Psoas muscle (tissue), 8 donors: Measurements from ENCODE around the gene TMEM273. TPM values are rescaled to one million over a fixed set of nuclear protein-coding genes. Genes with fewer than 3 reads are reported as not detected.

Experiments
- ATAC-seq, 4 donors: fragments of 200-7000 bp; cut with Tn5 transposase; one replicate each; pipeline ENCODE4 v1.9.1; 2020; ENCODE audit warnings: moderate library complexity in 3 of 4, mild to moderate bottlenecking in 2 of 4
- DNase-seq, 2 donors: peaks; one replicate each; pipeline ENCODE4 v3.0.0-alpha.2; 2020
- H3K27ac ChIP-seq: fragments of 200-600 bp; one replicate; pipeline ENCODE4 v1.8.0; 2022
- H3K27me3 ChIP-seq, 3 donors: fragments of 200-600 bp in 1 of 3; one replicate each; pipeline versions ENCODE4 v1.6.1 to v1.8.0; 2013 to 2022; ENCODE audit warnings: low read length in 2 of 3, mild to moderate bottlenecking in 2 of 3, moderate library complexity in 1 of 3; ENCODE audit not compliant: insufficient read depth in 3 of 3
- H3K36me3 ChIP-seq, 2 donors: fragments of 200-600 bp in 1 of 2; one replicate each; pipeline versions ENCODE4 v1.6.1 to v1.8.0; 2013 to 2022; ENCODE audit warnings: low read depth in 1 of 2, mild to moderate bottlenecking in 1 of 2, moderate library complexity in 1 of 2; ENCODE audit not compliant: insufficient read depth in 1 of 2
- H3K4me1 ChIP-seq: fragments of 200-600 bp; one replicate; pipeline ENCODE4 v1.8.0; 2022
- H3K4me3 ChIP-seq: fragments of 200-600 bp; one replicate; pipeline ENCODE4 v1.8.0; 2022; ENCODE audit warnings: mild to moderate bottlenecking
- H3K9me3 ChIP-seq: fragments of 200-600 bp; one replicate; pipeline ENCODE4 v1.8.0; 2022
- WGBS, 3 donors: extraction: QIAGEN DNeasy Blood & Tissue Kit; methylation state at CpG; one replicate each; pipeline versions ENCODE4 v1.1.6 to v1.1.7; 2013; 5-methylcytosine and 5-hydroxymethylcytosine counted together
- intact Hi-C, 2 donors: fragments of 100-400 bp; cut with DNase I; formaldehyde crosslinking; loops; one replicate each; pipeline versions ENCODE4 v1.11.0 to v1.14.2; 2022
- polyA plus RNA-seq, 3 donors: library from polyadenylated mRNA; stranded (reverse); fragments of 200-250 nt; gene quantifications; one replicate each; pipeline ENCODE4 v1.2.3, GENCODE V29; 2013
- total RNA-seq, 4 donors: library from RNA; stranded (reverse); fragmentation: NEBNext Ultra II Directional in 2 of 4; extraction: Animal tissue kit (Norgen Biotek cat#: 25700) in 2 of 4; gene quantifications; one replicate each; pipeline versions ENCODE4 v1.2.1 to v1.2.4, GENCODE V29; 2021 to 2023
- TF ChIP-seq, protein P1 (sequence below): fragments of 200-600 bp; IDR thresholded peaks from one replicate; pipeline ENCODE4 v1.8.0; 2022; ENCODE audit warnings: antibody characterized with exemption
- donor health status: healthy with polysubstance abuse.
- donor health status: DM: no; HTN: no; CAD: no; lungs with moderate emphysema.
- donor health status: Bipolar disorder and iron deficiency.
- donor health status: healthy.
- donor health status: DM: yes; HTN: yes; CAD: no.
- donor health status: DM: no; HTN: no; CAD: no.
- donor health status: DM: no; HTN: no; CAD: no.
- donor health status: DM: yes; HTN: yes; CAD: no.

The TMEM273 gene
- total and polyA plus RNA-seq, 7 donors: 3.5 to 12.0 (median 7.7) TPM

DNA sequence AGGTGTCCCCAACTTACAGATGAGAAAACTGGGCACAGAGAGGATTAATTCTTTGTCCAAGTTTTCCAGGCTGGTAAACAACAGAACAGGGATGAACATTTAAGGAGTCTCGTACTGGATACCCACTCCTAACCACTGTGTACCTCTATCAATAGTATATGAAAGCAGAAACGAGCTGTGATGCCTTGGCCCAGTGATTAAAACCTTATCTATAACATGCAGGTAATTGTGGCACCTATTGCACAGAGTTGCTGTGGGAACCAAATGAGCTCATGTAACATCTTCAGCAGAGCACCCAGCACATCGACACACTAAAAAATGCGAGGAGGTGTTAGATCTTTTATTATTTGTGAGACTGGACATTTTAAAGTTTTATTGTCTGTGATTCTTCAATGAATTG lies 1.6 kb downstream of the TMEM273 start:
- DNase-seq (no peak), ATAC-seq (no peak)
- H3K4me3 ChIP-seq: peak overlapping the region; percentile 56
- no peaks in the 10 kb centered on the region for H3K27me3 ChIP-seq
- H3K27ac ChIP-seq: no peak overlapping the region
- 86 to 94% (median 90%) methylated on average over 4 of the region's 4 CpGs for WGBS, 3 donors
- TF ChIP-seq, protein P1, sequence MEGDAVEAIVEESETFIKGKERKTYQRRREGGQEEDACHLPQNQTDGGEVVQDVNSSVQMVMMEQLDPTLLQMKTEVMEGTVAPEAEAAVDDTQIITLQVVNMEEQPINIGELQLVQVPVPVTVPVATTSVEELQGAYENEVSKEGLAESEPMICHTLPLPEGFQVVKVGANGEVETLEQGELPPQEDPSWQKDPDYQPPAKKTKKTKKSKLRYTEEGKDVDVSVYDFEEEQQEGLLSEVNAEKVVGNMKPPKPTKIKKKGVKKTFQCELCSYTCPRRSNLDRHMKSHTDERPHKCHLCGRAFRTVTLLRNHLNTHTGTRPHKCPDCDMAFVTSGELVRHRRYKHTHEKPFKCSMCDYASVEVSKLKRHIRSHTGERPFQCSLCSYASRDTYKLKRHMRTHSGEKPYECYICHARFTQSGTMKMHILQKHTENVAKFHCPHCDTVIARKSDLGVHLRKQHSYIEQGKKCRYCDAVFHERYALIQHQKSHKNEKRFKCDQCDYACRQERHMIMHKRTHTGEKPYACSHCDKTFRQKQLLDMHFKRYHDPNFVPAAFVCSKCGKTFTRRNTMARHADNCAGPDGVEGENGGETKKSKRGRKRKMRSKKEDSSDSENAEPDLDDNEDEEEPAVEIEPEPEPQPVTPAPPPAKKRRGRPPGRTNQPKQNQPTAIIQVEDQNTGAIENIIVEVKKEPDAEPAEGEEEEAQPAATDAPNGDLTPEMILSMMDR: no peak
- peaks cover 13% of the 10 kb centered on the region for H3K4me1 ChIP-seq
- no peaks in the 10 kb centered on the region for H3K36me3 ChIP-seq
- intact Hi-C loops: no loop called here
- no peaks in the 10 kb centered on the region for H3K9me3 ChIP-seq

DNA sequence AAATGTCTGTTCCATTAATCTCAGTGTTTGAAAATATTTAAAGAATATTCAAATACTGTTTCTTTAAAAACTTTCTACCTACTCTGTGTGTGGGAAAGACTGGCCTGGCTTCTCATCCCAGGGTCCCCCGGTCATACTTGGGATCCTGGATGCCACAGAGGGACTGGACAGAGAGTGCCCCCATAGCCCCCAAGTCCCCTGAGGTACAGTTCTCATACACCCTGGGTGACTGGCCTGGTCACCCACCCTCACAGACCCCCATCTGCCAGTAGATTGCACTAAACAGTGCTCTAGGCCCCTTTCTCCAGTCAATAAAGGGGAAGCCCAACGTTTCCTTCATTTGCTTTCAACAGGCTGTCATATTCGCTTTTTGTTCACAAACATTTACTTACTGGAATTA lies 3.0 kb downstream of the TMEM273 start:
- peaks cover 13% of the 10 kb centered on the region for H3K4me1 ChIP-seq
- H3K9me3 ChIP-seq: no peaks in the 10 kb centered on the region
- no peaks in the 10 kb centered on the region for H3K27me3 ChIP-seq
- 80 to 93% (median 85%) methylated on average over 3 of the region's 3 CpGs for WGBS, 3 donors
- ATAC-seq (no peak), DNase-seq (no peak)
- no peaks in the 10 kb centered on the region for H3K36me3 ChIP-seq
- no peak overlapping the region for H3K27ac ChIP-seq
- intact Hi-C loops: no loop called here
- TF ChIP-seq, protein P1: no peak
- H3K4me3 ChIP-seq: no peak overlapping the region

DNA sequence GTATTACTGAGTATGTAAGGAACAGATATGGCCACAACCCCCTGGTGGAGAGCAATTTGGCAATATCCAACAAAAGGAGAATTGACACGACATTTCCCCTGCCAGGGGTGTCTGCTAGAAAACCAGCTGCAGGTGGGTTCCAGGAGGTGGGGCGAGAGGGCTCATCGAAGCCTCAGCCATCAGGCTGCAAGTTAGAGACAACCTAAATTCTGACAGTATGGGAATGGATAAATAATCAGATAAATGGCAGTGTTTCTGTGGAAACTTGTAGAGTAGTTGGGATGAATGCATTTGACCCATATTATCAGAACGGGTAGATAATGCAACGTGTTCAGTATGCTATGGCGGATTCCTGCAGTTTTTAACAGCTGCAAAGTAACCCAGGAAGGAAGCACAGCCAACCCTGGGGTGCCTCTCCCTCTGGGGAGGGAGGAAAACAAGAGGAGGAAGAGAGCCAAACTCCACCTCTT lies 3.5 kb downstream of the TMEM273 start:
- ATAC-seq (no peak), DNase-seq (no peak)
- H3K27ac ChIP-seq: no peak overlapping the region
- no peaks in the 10 kb centered on the region for H3K27me3 ChIP-seq
- TF ChIP-seq, protein P1: no peak
- peaks cover 13% of the 10 kb centered on the region for H3K4me1 ChIP-seq
- intact Hi-C loops: no loop called here
- H3K4me3 ChIP-seq: no peak overlapping the region
- 52 to 60% (median 53%) methylated on average over 6 of the region's 6 CpGs for WGBS, 3 donors
- H3K9me3 ChIP-seq: no peaks in the 10 kb centered on the region
- no peaks in the 10 kb centered on the region for H3K36me3 ChIP-seq

DNA sequence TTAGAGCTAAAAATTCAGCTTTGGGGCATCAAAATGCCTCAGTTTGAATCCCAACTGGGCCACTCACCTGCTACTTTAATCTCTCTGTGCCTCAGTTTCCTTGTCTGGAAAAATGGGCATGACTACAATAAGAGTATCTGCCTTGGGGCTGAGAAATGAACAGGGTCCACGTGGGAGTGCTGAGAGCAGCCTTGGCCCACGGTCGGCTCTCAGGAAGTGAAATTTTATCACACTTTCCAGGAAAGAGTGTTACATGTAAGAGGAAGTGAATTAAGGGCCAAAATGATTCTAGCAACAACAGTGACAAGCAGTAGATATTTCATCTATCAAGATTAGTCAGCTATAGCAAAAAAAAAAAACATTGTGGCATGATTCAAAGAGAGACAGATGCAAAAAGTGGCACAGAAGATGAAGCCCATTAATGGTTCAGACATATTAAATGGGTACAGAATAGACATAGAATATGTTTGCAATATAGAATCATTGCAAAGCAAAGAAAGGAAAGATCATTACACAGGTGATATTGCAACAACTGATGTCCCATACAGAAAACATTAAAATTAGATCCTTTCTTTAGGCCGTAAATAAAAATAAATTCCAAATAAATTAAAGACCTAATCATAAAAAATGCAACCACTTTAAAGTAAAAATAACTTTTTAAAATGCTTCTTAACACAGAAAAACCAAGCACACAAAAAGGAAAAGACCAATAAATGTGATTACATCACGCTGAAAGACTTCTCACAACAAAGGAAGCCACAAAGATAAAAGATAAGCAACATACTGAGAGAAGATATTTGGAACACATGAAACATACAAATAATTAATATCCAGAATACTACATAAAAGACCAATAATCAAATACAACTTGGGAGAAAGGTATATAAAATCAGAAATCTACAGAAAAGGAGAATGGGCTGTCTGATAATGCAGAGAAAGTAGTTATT lies 4.3 kb downstream of the TMEM273 start:
- DNase-seq: no peak
- TF ChIP-seq, protein P1: no peak
- Histone ChIP-seq H3K27me3 (no peaks in the 10 kb centered on the region), H3K27ac (no peak overlapping the region), H3K4me1 (peaks cover 6% of the 10 kb centered on the region), H3K4me3 (no peak overlapping the region), H3K9me3 (no peaks in the 10 kb centered on the region), H3K36me3 (no peaks in the 10 kb centered on the region)
- intact Hi-C loops: no loop called here
- 56 to 67% (median 67%) methylated on average over 5 of the region's 5 CpGs for WGBS, 3 donors
- no peak for ATAC-seq
